Ishikawa (cell line): ENCODE data around the gene SLC34A1.

Experiments
- CEBPB ChIP-seq: IDR thresholded peaks from 2 replicates; pipeline ENCODE4 v1.6.1; 2012
- CREB1 ChIP-seq: IDR thresholded peaks from 2 replicates; pipeline ENCODE4 v1.6.1; 2012; ENCODE audit warnings: low read depth
- EGR1 ChIP-seq: IDR thresholded peaks from 2 replicates; pipeline ENCODE4 v1.6.1; 2012
- EP300 ChIP-seq: IDR thresholded peaks from 2 replicates; pipeline ENCODE4 v1.6.1; 2012; ENCODE audit warnings: borderline replicate concordance
- FOXM1 ChIP-seq: IDR thresholded peaks from 2 replicates; pipeline ENCODE4 v1.6.1; 2012; ENCODE audit warnings: low read depth, borderline replicate concordance
- MAX ChIP-seq: IDR thresholded peaks from 2 replicates; pipeline ENCODE4 v1.6.1; 2012
- NFIC ChIP-seq: IDR thresholded peaks from 2 replicates; pipeline ENCODE4 v1.6.1; 2012
- RAD21 ChIP-seq: IDR thresholded peaks from 2 replicates; pipeline ENCODE4 v1.6.1; 2012; ENCODE audit warnings: low read depth
- REST ChIP-seq: IDR thresholded peaks from 2 replicates; pipeline ENCODE4 v1.6.1; 2012; ENCODE audit warnings: low read depth, mild to moderate bottlenecking
- TAF1 ChIP-seq: IDR thresholded peaks from 2 replicates; pipeline ENCODE4 v1.6.1; 2012; ENCODE audit warnings: low read depth, mild to moderate bottlenecking
- TCF12 ChIP-seq: IDR thresholded peaks from 2 replicates; pipeline ENCODE4 v1.6.1; 2012; ENCODE audit warnings: low read depth
- USF1 ChIP-seq: IDR thresholded peaks from 2 replicates; pipeline ENCODE4 v1.6.1; 2012

Gene SLC34A1

GRCh38 chr5:177367981-177368868 lies 16.0 kb upstream of the SLC34A1 start:
- no peak for TF ChIP-seq REST
- TF ChIP-seq CEBPB: no peak
- TF ChIP-seq TCF12: no peak
- TF ChIP-seq EGR1: no peak
- TF ChIP-seq TAF1: no peak
- TF ChIP-seq MAX: no peak
- no peak for TF ChIP-seq CREB1
- no peak for TF ChIP-seq USF1
- no peak for TF ChIP-seq FOXM1
- TF ChIP-seq EP300: no peak

- peak; percentile 12; the same call in 1 of the 2 replicates for TF ChIP-seq RAD21
- no peak for TF ChIP-seq CREB1
Measured at GRCh38 chr5:177368869-177369644, 15.2 kb upstream of the SLC34A1 start.

GRCh38 chr5:177369645-177370440 lies 14.4 kb upstream of the SLC34A1 start:
- no peak for TF ChIP-seq FOXM1
- no peak for TF ChIP-seq EGR1
- TF ChIP-seq CREB1: no peak
- no peak for TF ChIP-seq TCF12
- no peak for TF ChIP-seq MAX
- TF ChIP-seq REST: no peak
- no peak for TF ChIP-seq CEBPB
- TF ChIP-seq RAD21: no peak
- no peak for TF ChIP-seq NFIC
- TF ChIP-seq EP300: no peak

GRCh38 chr5:177370488-177371119 lies 13.6 kb upstream of the SLC34A1 start:
- TF ChIP-seq USF1: 0 out of 2 replicates have a peak, but pooled peaks have one; percentile 16
- 0 out of 2 replicates have a peak, but pooled peaks have one; percentile 33 for TF ChIP-seq TAF1
- no peak for TF ChIP-seq EGR1
- peak; percentile 59 for TF ChIP-seq RAD21
- TF ChIP-seq MAX: peak; percentile 95
- no peak for TF ChIP-seq REST
- TF ChIP-seq TCF12: peak; percentile 21; the same call in 1 of the 2 replicates
